K562 (cell line): ENCODE measurements around the gene CCR6. TPM values are rescaled to one million over a fixed set of nuclear protein-coding genes. Genes with fewer than 3 reads are reported as not detected.

Experiments
- ATAC-seq: fragments of 200-7000 bp; cut with Tn5 transposase; 3 replicates; pipeline ENCODE4 v1.9.1; 2020; ENCODE audit warnings: moderate library complexity
- BruUV-seq: library from RNA; stranded (reverse); fragments of 400-500 nt; replicated peaks from 2 replicates; lab custom pipeline; 2021; lab: Mats Ljungman, UMichigan
- CTCF ChIA-PET: fragments of 300-600 bp; formaldehyde crosslinking; extraction: SDS; loops from one replicate; lab custom pipeline; 2021; ENCODE audit warnings: low intra/inter-chr PET ratio; lab: Yijun Ruan, JAX
- POLR2A ChIA-PET: fragments of 300-600, 350-650 bp; sonication (Branson Sonifier 250); formaldehyde crosslinking; extraction: SDS; loops from one replicate; lab custom pipeline; 2021; ENCODE audit warnings: antibody characterized with exemption, inconsistent platforms; lab: Yijun Ruan, JAX
- DNase-seq, 4 experiments: peaks; one replicate each; pipeline versions ENCODE4 v3.0.0 to v3.0.0-alpha.2; 2011 to 2018; ENCODE audit warnings: low spot score in 3 of 4, mixed read lengths in 3 of 4; ENCODE audit errors: extremely low read depth in 1 of 4
- FAIRE-seq: peaks from 2 replicates; lab custom pipeline; 2011; peaks lifted over from hg19 to GRCh38; lab: Jason Lieb, UNC
- H2AFZ ChIP-seq: 2 replicates; pipeline ENCODE4 v1.6.0; 2011; ENCODE audit warnings: low read depth, low read length, control low read depth, inconsistent platforms
- H3K27ac ChIP-seq: fragments of 200-600 bp; 3 replicates; pipeline ENCODE4 v1.8.0; 2011; ENCODE audit warnings: low read depth, mild to moderate bottlenecking, control low read depth, inconsistent platforms, low read length, moderate library complexity, mixed read lengths; ENCODE audit errors: extremely low read depth
- H3K27me3 ChIP-seq, 2 experiments: fragments of 300-600 bp in 1 of 2; 2 replicates in 1 of 2; 3 replicates in 1 of 2; pipeline versions ENCODE4 v1.6.0 to v1.8.0; 2011; ENCODE audit warnings: inconsistent platforms in 2 of 2, low read length in 2 of 2, mild to moderate bottlenecking in 1 of 2, mixed read lengths in 1 of 2, moderate library complexity in 1 of 2; ENCODE audit not compliant: control insufficient read depth in 2 of 2, insufficient read depth in 2 of 2
- H3K36me3 ChIP-seq: fragments of 300-600 bp; 3 replicates; pipeline ENCODE4 v1.8.0; 2011; ENCODE audit warnings: mild to moderate bottlenecking, low read length, inconsistent platforms; ENCODE audit not compliant: control insufficient read depth, insufficient read depth
- H3K4me1 ChIP-seq, 2 experiments: fragments of 200-600 bp in 1 of 2; replicated peaks in 1 of 2; 2 replicates in 1 of 2; 3 replicates in 1 of 2; pipeline versions ENCODE4 v1.5.1 to v1.8.0; 2011; ENCODE audit warnings: inconsistent platforms in 2 of 2, low read length in 2 of 2, mild to moderate bottlenecking in 1 of 2, mixed read lengths in 1 of 2, moderate library complexity in 1 of 2; ENCODE audit not compliant: control insufficient read depth in 2 of 2, insufficient read depth in 2 of 2
- H3K4me2 ChIP-seq: 2 replicates; pipeline ENCODE4 v1.6.1; 2011; ENCODE audit warnings: low read length, control low read depth, inconsistent platforms, mixed read lengths; ENCODE audit not compliant: insufficient read depth
- H3K4me3 ChIP-seq: fragments of 200-600 bp; sonication (generic), shearing (Covaris generic); 2 replicates; pipeline ENCODE4 v1.5.1; 2016; ENCODE audit warnings: control low read depth, inconsistent platforms
- H3K79me2 ChIP-seq: fragments of 200-600 bp; 3 replicates; pipeline ENCODE4 v1.8.0; 2011; ENCODE audit warnings: low read length, inconsistent platforms; ENCODE audit not compliant: control insufficient read depth, insufficient read depth
- H3K9ac ChIP-seq, 2 experiments: 2 replicates each; pipeline versions ENCODE4 v1.6.0 to v1.6.1; 2011; ENCODE audit warnings: low read depth in 2 of 2, low read length in 2 of 2, control low read depth in 1 of 2, inconsistent platforms in 1 of 2, mild to moderate bottlenecking in 1 of 2, mixed read lengths in 1 of 2; ENCODE audit not compliant: insufficient read depth in 1 of 2
- H3K9me1 ChIP-seq: one replicate; pipeline ENCODE4 v1.6.0; 2011; ENCODE audit warnings: inconsistent platforms, mild to moderate bottlenecking, low read length, moderate library complexity; ENCODE audit not compliant: control insufficient read depth, insufficient read depth
- H3K9me3 ChIP-seq: replicated peaks from 2 replicates; pipeline ENCODE4 v1.5.1; 2011; ENCODE audit warnings: low read depth, low read length, inconsistent platforms; ENCODE audit not compliant: control insufficient read depth, insufficient read depth
- H4K20me1 ChIP-seq: replicated peaks from 2 replicates; pipeline ENCODE4 v1.6.1; 2011; ENCODE audit warnings: low read length, inconsistent platforms, mixed read lengths; ENCODE audit not compliant: control insufficient read depth, insufficient read depth
- BCL6 ChIP-seq: fragments of 250-450 bp; sonication (Bioruptor Pico); IDR thresholded peaks from 2 replicates; pipeline ENCODE4 v1.4.0; 2020
- EP400 ChIP-seq: fragments of 450-650 bp; IDR thresholded peaks from 2 replicates; pipeline ENCODE4 v1.6.1; 2017; ENCODE audit warnings: antibody characterized with exemption, mild to moderate bottlenecking, moderate library complexity
- FOXP4 ChIP-seq: sonication (generic); formaldehyde crosslinking; IDR thresholded peaks from 2 replicates; pipeline ENCODE4 v1.8.0; 2022; ENCODE audit warnings: mild to moderate bottlenecking, missing genetic modification reagents, borderline replicate concordance
- MECOM ChIP-seq: fragments of 250-450 bp; sonication (Bioruptor Pico); IDR thresholded peaks from 2 replicates; pipeline ENCODE4 v1.8.0; 2022; ENCODE audit warnings: inconsistent platforms
- PCBP2 ChIP-seq: fragments of 200-400 bp; formaldehyde crosslinking; IDR thresholded peaks from 2 replicates; pipeline ENCODE4 v1.6.1; 2018; ENCODE audit warnings: low read length, low read depth, mild to moderate bottlenecking, moderate library complexity; ENCODE audit not compliant: poor library complexity, severe bottlenecking
- POU5F1 ChIP-seq: fragments of 150-350 bp; IDR thresholded peaks from 2 replicates; pipeline ENCODE4 v1.6.1; 2014; ENCODE audit warnings: borderline replicate concordance, low read length, low read depth, mild to moderate bottlenecking; ENCODE audit not compliant: partially characterized antibody
- RBM22 ChIP-seq: fragments of 200-400 bp; formaldehyde crosslinking; IDR thresholded peaks from 2 replicates; pipeline ENCODE4 v1.6.1; 2018; ENCODE audit warnings: low read length, low read depth; ENCODE audit not compliant: poor library complexity, severe bottlenecking
- SP2 ChIP-seq: IDR thresholded peaks from 2 replicates; pipeline ENCODE4 v1.6.1; 2011; ENCODE audit warnings: mild to moderate bottlenecking, low read depth, low read length, moderate library complexity; ENCODE audit not compliant: poor library complexity, severe bottlenecking; ENCODE audit errors: extremely low read depth
- TEAD4 ChIP-seq, 2 experiments: sonication (generic) in 1 of 2; formaldehyde crosslinking in 1 of 2; IDR thresholded peaks; 2 replicates each; pipeline versions ENCODE4 v1.6.1 to v1.8.0; 2012 to 2022; ENCODE audit warnings: borderline replicate concordance in 1 of 2, inconsistent platforms in 1 of 2, low read length in 1 of 2, mild to moderate bottlenecking in 1 of 2, missing genetic modification reagents in 1 of 2
- ZBTB5 ChIP-seq: fragments of 450-650 bp; IDR thresholded peaks from 2 replicates; pipeline ENCODE4 v1.6.1; 2017; ENCODE audit warnings: antibody characterized with exemption
- ZNF41 ChIP-seq: fragments of 250-450 bp; sonication (Bioruptor Pico); conservative IDR thresholded peaks from 2 replicates; pipeline ENCODE4 v1.4.0; 2020; ENCODE audit warnings: mild to moderate bottlenecking
- ZSCAN32 ChIP-seq: fragments of 450-650 bp; formaldehyde crosslinking; IDR thresholded peaks from 2 replicates; pipeline ENCODE4 v1.4.0; 2020; ENCODE audit warnings: mild to moderate bottlenecking, moderate library complexity
- WGBS: fragments of 100-300 bp; shearing (Covaris generic); methylation state at CpG from one replicate; pipeline ENCODE4 v1.1.6; 2016; ENCODE audit warnings: low coverage, mixed read lengths; ENCODE audit not compliant: insufficient coverage; ENCODE audit errors: missing lambda C conversion rate; 5-methylcytosine and 5-hydroxymethylcytosine counted together
- in situ Hi-C: fragments of 300-500 bp; cut with MboI; formaldehyde crosslinking; loops from 4 replicates; pipeline ENCODE4 v1.15.0; 2018; ENCODE audit warnings: inconsistent platforms, mixed read lengths
- intact Hi-C: fragments of 100-400 bp; cut with micrococcal nuclease; formaldehyde crosslinking; loops from 2 replicates; pipeline ENCODE4 v1.14.2; 2022
- polyA plus RNA-seq, 8 experiments: library from polyadenylated mRNA; depleted of rRNA in 4 of 8; stranded (reverse) in 5 of 8; unstranded in 3 of 8; fragments of >200 nt; fragmentation: Nextera tagmentation in 2 of 8; fragmentation: Illumina TruSeq in 1 of 8; extraction: Ambion mirVana in 2 of 8; extraction: Trizol in 1 of 8; gene quantifications; 2 replicates each; pipeline versions ENCODE4 v1.2.1 to v1.2.3, GENCODE V29; 2011 to 2014; ENCODE audit warnings: inconsistent platforms in 1 of 8, missing spikeins in 1 of 8
- total RNA-seq, 7 experiments: library from RNA; depleted of rRNA in 6 of 7; stranded (reverse); fragments of >200 nt in 6 of 7; fragmentation: Illumina TruSeq in 2 of 7; extraction: Trizol in 2 of 7; gene quantifications; 2 replicates each; pipeline versions ENCODE4 v1.2.1 to v1.2.3, GENCODE V29; 2011 to 2021; ENCODE audit warnings: low replicate concordance in 1 of 7

CCR6 gene
- total and polyA plus RNA-seq, 9 of the 15 experiments (the other 6 are each of a cell fraction or from before 2014, with no cell fraction given) = not detected

- H3K79me2 ChIP-seq = no peaks in the 10 kb centered on the region
- in situ Hi-C loops (no loop called here), intact Hi-C loops (no loop called here)
- no peaks in the 10 kb centered on the region for H4K20me1 ChIP-seq
- ChIA-PET CTCF (no interaction called here), POLR2A (no interaction called here)
- H3K4me3 ChIP-seq = no peak overlapping the region
- H3K36me3 ChIP-seq = no peaks in the 10 kb centered on the region
- peaks cover 6 to 9% of the 10 kb centered on the region in 2 experiments; a peak in 3 of 5 replicates for H3K4me1 ChIP-seq
- ATAC-seq (no peak), DNase-seq (no peak), FAIRE-seq (no peak)
- no peak overlapping the region for H2AFZ ChIP-seq
- H3K9me3 ChIP-seq = no peaks in the 10 kb centered on the region
- H3K9me1 ChIP-seq = no peaks in the 10 kb centered on the region
- no peak overlapping the region for H3K27ac ChIP-seq
- no peak overlapping the region for H3K4me2 ChIP-seq
- BruUV-seq = no TSS peak
- WGBS = 6% methylated on average over 2 of the region's 2 CpGs
- no peak overlapping the region for H3K9ac ChIP-seq
- TF ChIP-seq FOXP4 (CRISPR knock-in tag) (0 out of 2 replicates have a peak, but pooled peaks have one; percentile 43), TEAD4 (IDR thresholded peaks at IDR 0.05; ENCODE audit: low read length) (no peak), TEAD4 (CRISPR knock-in tag; IDR thresholded peaks at IDR 0.05; ENCODE audit: borderline replicate concordance) (no peak)
- peaks cover 55 to 78% of the 10 kb centered on the region in 2 experiments for H3K27me3 ChIP-seq
Observed at GRCh38 chr6:167095888-167096287, 27.0 kb upstream of the CCR6 start.

- CTCF ChIA-PET = no interaction called here
- ATAC-seq = no peak
- in situ Hi-C loops (no loop called here), intact Hi-C loops (no loop called here)
- Histone ChIP-seq H3K9ac (no peak overlapping the region), H3K27ac (no peak overlapping the region), H3K27me3 (peaks cover 50 to 71% of the 10 kb centered on the region in 2 experiments), H3K79me2 (no peaks in the 10 kb centered on the region), H3K4me1 (peaks cover 6 to 9% of the 10 kb centered on the region in 2 experiments; a peak in 3 of 5 replicates), H3K4me2 (no peak overlapping the region), H2AFZ (no peak overlapping the region), H3K9me1 (no peaks in the 10 kb centered on the region), H4K20me1 (no peaks in the 10 kb centered on the region), H3K9me3 (no peaks in the 10 kb centered on the region), H3K4me3 (no peak overlapping the region), H3K36me3 (no peaks in the 10 kb centered on the region)
- FAIRE-seq = no peak
- under 1% methylated on average over 7 of the region's 7 CpGs for WGBS
- POLR2A ChIA-PET = no interaction called here
- DNase-seq = no peak
- no TSS peak for BruUV-seq
- no peak for TF ChIP-seq ZSCAN32 (CRISPR knock-in tag)
- no peak for TF ChIP-seq MECOM (CRISPR knock-in tag)
- TF ChIP-seq PCBP2 = no peak
- no peak for TF ChIP-seq SP2
- no peak for TF ChIP-seq ZNF41
- TF ChIP-seq BCL6 (CRISPR knock-in tag) = no peak
- TF ChIP-seq POU5F1 = no peak
- no peak for TF ChIP-seq ZBTB5
- TF ChIP-seq RBM22 = no peak
- TF ChIP-seq EP400 = no peak
Observed at GRCh38 chr6:167096991-167097390, 25.9 kb upstream of the CCR6 start.
